Lung (tissue), 12 donors: Measurements from ENCODE around the gene LIMS2. TPM values are rescaled to one million over a fixed set of nuclear protein-coding genes. Genes with fewer than 3 reads are reported as not detected.

Source experiments
- ATAC-seq: fragments of 200-7000 bp; cut with Tn5 transposase; one replicate; pipeline ENCODE4 v1.9.1; 2020; ENCODE audit warnings: moderate number of reproducible peaks; ENCODE audit not compliant: insufficient read depth, low FRiP score
- DNase-seq, 3 donors: peaks; one replicate each; pipeline ENCODE4 v3.0.0-alpha.2; 2013 to 2017
- H3K27ac ChIP-seq, 2 donors: one replicate each; pipeline ENCODE4 v1.5.1; 2013; ENCODE audit warnings: mild to moderate bottlenecking in 2 of 2, moderate library complexity in 2 of 2, control low read depth in 1 of 2, inconsistent platforms in 1 of 2, low read depth in 1 of 2, low read length in 1 of 2
- H3K27me3 ChIP-seq, 3 donors: one replicate each; pipeline ENCODE4 v1.5.1; 2013; ENCODE audit warnings: low read length in 2 of 3; ENCODE audit not compliant: control insufficient read depth in 3 of 3, insufficient read depth in 3 of 3
- H3K36me3 ChIP-seq, 4 donors: one replicate each; pipeline ENCODE4 v1.5.1; 2013; ENCODE audit warnings: low read length in 4 of 4, mild to moderate bottlenecking in 1 of 4, moderate library complexity in 1 of 4; ENCODE audit not compliant: control insufficient read depth in 4 of 4, insufficient read depth in 4 of 4
- H3K4me1 ChIP-seq, 5 donors: one replicate each; pipeline ENCODE4 v1.5.1; 2013; ENCODE audit warnings: low read length in 5 of 5, mild to moderate bottlenecking in 2 of 5, moderate library complexity in 1 of 5; ENCODE audit not compliant: control insufficient read depth in 5 of 5, insufficient read depth in 5 of 5
- H3K4me3 ChIP-seq: one replicate; pipeline ENCODE4 v1.5.1; 2013; ENCODE audit warnings: mild to moderate bottlenecking, control low read depth, moderate library complexity
- H3K9ac ChIP-seq, 2 donors: one replicate each; pipeline ENCODE4 v1.5.1; 2013; ENCODE audit warnings: low read length in 2 of 2, control low read depth in 1 of 2; ENCODE audit not compliant: insufficient read depth in 1 of 2
- H3K9me3 ChIP-seq, 4 donors: one replicate each; pipeline ENCODE4 v1.5.1; 2013; ENCODE audit warnings: low read length in 3 of 4, mild to moderate bottlenecking in 1 of 4, moderate library complexity in 1 of 4; ENCODE audit not compliant: control insufficient read depth in 4 of 4, insufficient read depth in 3 of 4
- WGBS, 2 donors: extraction: QIAGEN DNeasy Blood & Tissue Kit; methylation state at CpG; one replicate each; pipeline ENCODE4 v1.1.7; 2013; 5-methylcytosine and 5-hydroxymethylcytosine counted together
- polyA plus RNA-seq, 2 donors: library from polyadenylated mRNA; stranded (reverse); fragments of 200-250 nt; gene quantifications; one replicate each; pipeline ENCODE4 v1.2.1, GENCODE V29; 2013
- total RNA-seq, 2 donors: library from RNA; depleted of rRNA in 1 of 2; stranded (reverse); fragments of >200 nt in 1 of 2; gene quantifications; one replicate each; pipeline ENCODE4 v1.2.1, GENCODE V29; 2014 to 2021
- TF ChIP-seq, protein P1 (sequence below): IDR thresholded peaks from 2 replicates; pipeline ENCODE4 v1.5.1; 2012; ENCODE audit warnings: mild to moderate bottlenecking; ENCODE audit errors: control extremely low read depth, extremely low read depth
- donor health status: control.
- donor health status: control.
- donor health status: Bipolar disorder and iron deficiency.
- donor health status: healthy.
- donor health status: DM: yes; HTN: yes; CAD: no.

The LIMS2 gene
- total and polyA plus RNA-seq, 4 donors, result 22.2 to 138 (median 80.4) TPM

DNA sequence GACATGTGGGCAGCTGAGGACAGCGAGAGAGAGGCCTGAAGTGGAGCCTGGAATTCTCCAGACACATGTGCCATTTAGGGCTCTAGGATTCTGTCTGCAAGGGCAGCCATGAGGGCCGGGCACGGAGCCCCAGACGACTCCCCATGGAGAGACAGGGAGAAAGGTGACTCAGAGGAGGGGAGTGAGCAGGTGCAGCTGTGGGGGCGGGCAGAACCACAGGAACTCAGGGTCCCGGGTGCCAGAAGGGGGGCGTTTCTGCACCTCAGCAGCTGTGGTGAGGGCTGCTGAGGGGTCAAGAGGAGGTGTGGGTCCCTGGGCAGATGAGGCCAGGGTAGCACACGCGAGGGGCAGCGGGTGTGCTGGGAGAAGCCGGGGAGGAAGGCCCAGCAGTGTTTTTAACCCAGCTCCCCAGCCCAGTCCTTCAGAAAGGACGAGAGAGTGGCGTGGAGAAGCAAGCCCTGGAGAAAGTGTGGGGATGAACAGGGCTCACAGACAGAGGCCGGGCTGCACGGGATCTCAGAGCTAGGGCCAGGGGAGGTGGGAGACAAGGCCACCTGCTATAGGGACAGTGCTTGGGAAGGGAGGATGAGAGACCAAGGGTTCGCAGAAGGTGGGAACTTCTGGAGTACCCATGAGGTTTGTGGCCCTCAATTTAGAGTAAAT lies 21.8 kb downstream of the LIMS2 start:
- TF ChIP-seq, protein P1, sequence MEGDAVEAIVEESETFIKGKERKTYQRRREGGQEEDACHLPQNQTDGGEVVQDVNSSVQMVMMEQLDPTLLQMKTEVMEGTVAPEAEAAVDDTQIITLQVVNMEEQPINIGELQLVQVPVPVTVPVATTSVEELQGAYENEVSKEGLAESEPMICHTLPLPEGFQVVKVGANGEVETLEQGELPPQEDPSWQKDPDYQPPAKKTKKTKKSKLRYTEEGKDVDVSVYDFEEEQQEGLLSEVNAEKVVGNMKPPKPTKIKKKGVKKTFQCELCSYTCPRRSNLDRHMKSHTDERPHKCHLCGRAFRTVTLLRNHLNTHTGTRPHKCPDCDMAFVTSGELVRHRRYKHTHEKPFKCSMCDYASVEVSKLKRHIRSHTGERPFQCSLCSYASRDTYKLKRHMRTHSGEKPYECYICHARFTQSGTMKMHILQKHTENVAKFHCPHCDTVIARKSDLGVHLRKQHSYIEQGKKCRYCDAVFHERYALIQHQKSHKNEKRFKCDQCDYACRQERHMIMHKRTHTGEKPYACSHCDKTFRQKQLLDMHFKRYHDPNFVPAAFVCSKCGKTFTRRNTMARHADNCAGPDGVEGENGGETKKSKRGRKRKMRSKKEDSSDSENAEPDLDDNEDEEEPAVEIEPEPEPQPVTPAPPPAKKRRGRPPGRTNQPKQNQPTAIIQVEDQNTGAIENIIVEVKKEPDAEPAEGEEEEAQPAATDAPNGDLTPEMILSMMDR, result no peak
- H3K4me1 ChIP-seq, result peaks cover 0 to 41% (median 6%) of the 10 kb centered on the region in 5 donors
- 86 to 93% methylated on average over 16 of the region's 16 CpGs for WGBS, 2 donors
- no peak overlapping the region for H3K4me3 ChIP-seq
- peaks cover 0 to 24% (median 0%) of the 10 kb centered on the region in 4 donors for H3K36me3 ChIP-seq
- no peak for ATAC-seq
- no peaks in the 10 kb centered on the region for H3K9me3 ChIP-seq
- peak overlapping the region; percentile 23 to 72 for H3K27ac ChIP-seq
- no peak overlapping the region for H3K9ac ChIP-seq
- no peak for DNase-seq
- H3K27me3 ChIP-seq, result no peaks in the 10 kb centered on the region

DNA sequence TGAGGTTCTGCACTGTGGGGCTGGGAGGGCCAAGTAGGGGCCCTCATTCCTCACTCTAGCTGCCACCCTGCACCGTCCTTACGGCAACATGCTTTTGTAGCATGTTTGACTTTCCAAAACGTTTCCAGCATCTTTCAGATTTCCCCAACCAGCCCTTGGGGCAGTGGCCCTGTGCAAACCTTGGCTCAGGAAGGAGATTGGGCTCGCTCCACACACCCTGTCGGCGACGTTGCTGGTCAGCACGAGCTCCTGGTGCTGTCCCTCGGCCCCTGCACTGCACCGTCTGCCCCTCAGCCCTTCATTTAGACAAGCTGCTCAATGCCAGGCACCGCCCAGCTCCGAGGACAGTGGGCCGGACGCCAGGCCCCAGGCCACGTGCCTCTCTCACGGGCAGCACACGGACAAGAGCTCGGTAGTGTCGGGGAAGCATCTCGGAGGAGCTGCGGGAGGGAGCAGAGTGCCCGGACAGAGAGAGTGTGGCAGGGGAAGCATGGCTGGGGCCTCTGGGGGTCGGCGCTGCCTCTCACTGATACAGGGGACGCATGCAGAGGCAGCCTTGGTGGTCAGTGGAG lies 22.5 kb downstream of the LIMS2 start:
- Histone ChIP-seq H3K27me3 (no peaks in the 10 kb centered on the region), H3K27ac (peak overlapping the region; percentile 23 to 72), H3K4me3 (no peak overlapping the region), H3K9ac (no peak overlapping the region), H3K9me3 (no peaks in the 10 kb centered on the region), H3K4me1 (peaks cover 0 to 45% (median 6%) of the 10 kb centered on the region in 5 donors), H3K36me3 (peaks cover 0 to 28% (median 0%) of the 10 kb centered on the region in 4 donors)
- no peak for DNase-seq
- WGBS, 2 donors, result 75 to 81% methylated on average over 25 of the region's 25 CpGs
- no peak for ATAC-seq
- TF ChIP-seq, protein P1, result no peak

DNA sequence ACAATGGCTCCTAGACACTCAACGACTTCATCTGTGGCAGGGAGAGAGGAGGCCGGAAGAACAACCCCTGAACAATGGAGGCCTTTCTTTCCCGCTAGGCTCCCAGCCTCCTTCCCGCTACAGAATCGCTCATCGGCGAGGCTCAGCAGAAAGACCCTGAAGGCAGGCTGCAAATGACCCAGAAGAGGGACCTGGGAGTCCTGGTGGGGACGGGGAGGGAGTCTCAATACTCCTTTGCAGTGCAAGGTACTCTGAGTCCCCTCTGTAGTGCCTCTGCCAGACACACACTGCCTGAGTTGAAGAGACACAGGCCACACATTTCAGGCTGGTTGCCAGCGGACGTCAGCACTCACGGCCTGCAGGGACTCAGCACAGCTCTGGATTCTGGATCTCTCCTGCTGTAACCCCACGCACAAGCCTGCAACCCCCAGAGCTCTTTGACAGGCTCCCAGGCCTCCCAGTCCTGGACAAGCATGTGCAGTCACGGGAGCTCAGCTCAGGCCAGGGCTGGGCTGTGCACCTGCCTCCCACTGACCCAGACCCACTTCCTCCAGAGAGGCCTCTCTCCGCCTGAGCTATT lies 23.3 kb downstream of the LIMS2 start:
- TF ChIP-seq, protein P1, result no peak
- peak overlapping the region; percentile 55 to 75 for H3K27ac ChIP-seq
- H3K36me3 ChIP-seq, result peaks cover 0 to 24% (median 0%) of the 10 kb centered on the region in 4 donors
- H3K9me3 ChIP-seq, result no peaks in the 10 kb centered on the region
- no peaks in the 10 kb centered on the region for H3K27me3 ChIP-seq
- H3K4me3 ChIP-seq, result no peak overlapping the region
- peaks cover 0 to 47% (median 7%) of the 10 kb centered on the region in 5 donors for H3K4me1 ChIP-seq
- ATAC-seq (no peak), DNase-seq (peak; percentile 55 to 72 (median 65))
- H3K9ac ChIP-seq, result no peak overlapping the region
- WGBS, 2 donors, result 73 to 76% methylated on average over 14 of the region's 14 CpGs
